Measurements from ENCODE around the gene IGFBPL1.

GRCh38 chr9:38414040-38414723 lies 10.1 kb downstream of the IGFBPL1 start:
- TF ChIP-seq POLR2AphosphoS5 (IDR thresholded peaks at IDR 0.05; ENCODE audit: insufficient read depth in 1 of 2, low read depth in 1 of 2) (no peak), POLR2A (IDR thresholded peaks at IDR 0.05) (no peak), CTCF (IDR thresholded peaks at IDR 0.05) (no peak)

Data from vagina (tissue), 2 donors.